Panc1 (cell line): ENCODE results near the gene CREB3L2.
A peak's percentile ranks its signal among the peaks of the same experiment; 100 is the strongest.

Experiments used
- TCF7L2 ChIP-seq: IDR thresholded peaks from 2 replicates; pipeline ENCODE4 v1.6.1; 2011; ENCODE audit warnings: mild to moderate bottlenecking, low read depth, low read length, inconsistent platforms
- TF ChIP-seq, protein P1 (sequence below): fragments of 450-650 bp; IDR thresholded peaks from 2 replicates; pipeline ENCODE4 v1.5.1; 2017; ENCODE audit warnings: mild to moderate bottlenecking
- TF ChIP-seq, protein P2 (sequence below), 2 experiments: IDR thresholded peaks; 2 replicates each; pipeline ENCODE4 v1.6.1; 2011 to 2012; ENCODE audit warnings: low read depth in 2 of 2, control low read depth in 1 of 2, low read length in 1 of 2, mild to moderate bottlenecking in 1 of 2, moderate library complexity in 1 of 2; ENCODE audit not compliant: insufficient read depth in 1 of 2

DNA sequence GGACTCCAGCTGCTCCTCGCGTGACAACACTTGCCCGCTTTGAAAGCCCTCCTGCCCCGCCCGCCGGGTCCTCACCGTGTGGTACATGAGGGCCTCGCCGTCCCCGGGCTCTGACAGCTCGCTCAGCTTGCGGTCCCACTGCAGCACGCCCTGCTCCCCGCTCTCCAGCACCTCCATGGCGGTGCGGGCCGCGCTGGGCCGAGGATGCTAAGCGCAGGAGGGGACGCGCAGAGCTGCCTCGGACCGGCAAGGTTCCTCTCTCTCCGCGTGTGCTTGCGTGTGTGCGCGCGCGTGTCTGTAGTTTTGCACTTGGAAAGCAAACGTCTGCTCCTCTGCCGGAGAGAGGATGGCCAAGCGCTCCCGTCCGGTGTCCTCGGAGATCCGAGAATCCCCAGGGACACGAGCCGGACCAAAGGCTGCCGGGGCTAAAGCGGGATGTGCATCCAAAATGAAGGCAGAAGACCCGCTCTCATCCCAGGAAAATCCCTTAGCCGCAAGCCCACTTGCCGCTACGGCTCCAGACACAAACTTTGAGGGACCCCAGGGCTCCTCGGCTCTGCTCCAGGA, at the start of gene CREB3L2:
- TF ChIP-seq, protein P1, sequence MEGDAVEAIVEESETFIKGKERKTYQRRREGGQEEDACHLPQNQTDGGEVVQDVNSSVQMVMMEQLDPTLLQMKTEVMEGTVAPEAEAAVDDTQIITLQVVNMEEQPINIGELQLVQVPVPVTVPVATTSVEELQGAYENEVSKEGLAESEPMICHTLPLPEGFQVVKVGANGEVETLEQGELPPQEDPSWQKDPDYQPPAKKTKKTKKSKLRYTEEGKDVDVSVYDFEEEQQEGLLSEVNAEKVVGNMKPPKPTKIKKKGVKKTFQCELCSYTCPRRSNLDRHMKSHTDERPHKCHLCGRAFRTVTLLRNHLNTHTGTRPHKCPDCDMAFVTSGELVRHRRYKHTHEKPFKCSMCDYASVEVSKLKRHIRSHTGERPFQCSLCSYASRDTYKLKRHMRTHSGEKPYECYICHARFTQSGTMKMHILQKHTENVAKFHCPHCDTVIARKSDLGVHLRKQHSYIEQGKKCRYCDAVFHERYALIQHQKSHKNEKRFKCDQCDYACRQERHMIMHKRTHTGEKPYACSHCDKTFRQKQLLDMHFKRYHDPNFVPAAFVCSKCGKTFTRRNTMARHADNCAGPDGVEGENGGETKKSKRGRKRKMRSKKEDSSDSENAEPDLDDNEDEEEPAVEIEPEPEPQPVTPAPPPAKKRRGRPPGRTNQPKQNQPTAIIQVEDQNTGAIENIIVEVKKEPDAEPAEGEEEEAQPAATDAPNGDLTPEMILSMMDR = no peak
- no peak for TF ChIP-seq TCF7L2
- TF ChIP-seq, protein P2, sequence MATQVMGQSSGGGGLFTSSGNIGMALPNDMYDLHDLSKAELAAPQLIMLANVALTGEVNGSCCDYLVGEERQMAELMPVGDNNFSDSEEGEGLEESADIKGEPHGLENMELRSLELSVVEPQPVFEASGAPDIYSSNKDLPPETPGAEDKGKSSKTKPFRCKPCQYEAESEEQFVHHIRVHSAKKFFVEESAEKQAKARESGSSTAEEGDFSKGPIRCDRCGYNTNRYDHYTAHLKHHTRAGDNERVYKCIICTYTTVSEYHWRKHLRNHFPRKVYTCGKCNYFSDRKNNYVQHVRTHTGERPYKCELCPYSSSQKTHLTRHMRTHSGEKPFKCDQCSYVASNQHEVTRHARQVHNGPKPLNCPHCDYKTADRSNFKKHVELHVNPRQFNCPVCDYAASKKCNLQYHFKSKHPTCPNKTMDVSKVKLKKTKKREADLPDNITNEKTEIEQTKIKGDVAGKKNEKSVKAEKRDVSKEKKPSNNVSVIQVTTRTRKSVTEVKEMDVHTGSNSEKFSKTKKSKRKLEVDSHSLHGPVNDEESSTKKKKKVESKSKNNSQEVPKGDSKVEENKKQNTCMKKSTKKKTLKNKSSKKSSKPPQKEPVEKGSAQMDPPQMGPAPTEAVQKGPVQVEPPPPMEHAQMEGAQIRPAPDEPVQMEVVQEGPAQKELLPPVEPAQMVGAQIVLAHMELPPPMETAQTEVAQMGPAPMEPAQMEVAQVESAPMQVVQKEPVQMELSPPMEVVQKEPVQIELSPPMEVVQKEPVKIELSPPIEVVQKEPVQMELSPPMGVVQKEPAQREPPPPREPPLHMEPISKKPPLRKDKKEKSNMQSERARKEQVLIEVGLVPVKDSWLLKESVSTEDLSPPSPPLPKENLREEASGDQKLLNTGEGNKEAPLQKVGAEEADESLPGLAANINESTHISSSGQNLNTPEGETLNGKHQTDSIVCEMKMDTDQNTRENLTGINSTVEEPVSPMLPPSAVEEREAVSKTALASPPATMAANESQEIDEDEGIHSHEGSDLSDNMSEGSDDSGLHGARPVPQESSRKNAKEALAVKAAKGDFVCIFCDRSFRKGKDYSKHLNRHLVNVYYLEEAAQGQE (IDR thresholded peaks at IDR 0.05; ENCODE audit: insufficient read depth in 1 of 2, low read depth in 2 of 2, low read length in 1 of 2) = peak in 1 of 2 experiments; percentile 40; a peak in 1 of 4 replicates
